Neural cell (in vitro differentiated cells): ENCODE results near the gene YIPF5. TPM values are rescaled to one million over a fixed set of nuclear protein-coding genes. Genes with fewer than 3 reads are reported as not detected.

Experiments
- H2AFZ ChIP-seq: fragments of 200-600, 300-800 bp; sonication (generic), shearing (Covaris generic); 2 replicates; pipeline ENCODE4 v1.6.0; 2014; ENCODE audit warnings: low read depth, mild to moderate bottlenecking, antibody characterized with exemption, low read length, moderate library complexity
- H3F3A ChIP-seq: fragments of 200-600 bp; shearing (Covaris generic); 2 replicates; pipeline ENCODE4 v1.6.1; 2016; ENCODE audit warnings: mild to moderate bottlenecking, moderate library complexity, mixed read lengths, antibody characterized with exemption, low read length; ENCODE audit not compliant: insufficient read depth, poor library complexity, severe bottlenecking
- H3K27ac ChIP-seq: fragments of 200-600, 300-800 bp; sonication (generic), shearing (Covaris generic); 2 replicates; pipeline ENCODE4 v1.5.1; 2014; ENCODE audit warnings: mild to moderate bottlenecking, low read length, moderate library complexity
- H3K27me3 ChIP-seq: fragments of 300-800, 200-600 bp; sonication (generic), shearing (Covaris generic); 2 replicates; pipeline ENCODE4 v1.6.0; 2014; ENCODE audit warnings: mild to moderate bottlenecking, low read depth, low read length, moderate library complexity; ENCODE audit not compliant: insufficient read depth
- H3K36me3 ChIP-seq: fragments of 300-800, 200-600 bp; sonication (generic), shearing (Covaris generic); 2 replicates; pipeline ENCODE4 v1.5.1; 2014; ENCODE audit warnings: mild to moderate bottlenecking, antibody characterized with exemption, low read length, moderate library complexity; ENCODE audit not compliant: insufficient read depth
- H3K4me2 ChIP-seq: fragments of 300-800, 200-600 bp; sonication (generic), shearing (Covaris generic); 2 replicates; pipeline ENCODE4 v1.6.0; 2014; ENCODE audit warnings: mild to moderate bottlenecking, low read length
- H3K4me3 ChIP-seq: fragments of 300-800, 200-600 bp; sonication (generic), shearing (Covaris generic); 2 replicates; pipeline ENCODE4 v1.5.1; 2014; ENCODE audit warnings: mild to moderate bottlenecking, low read length, moderate library complexity
- H3K79me2 ChIP-seq: fragments of 200-600 bp; shearing (Covaris generic); replicated peaks from 2 replicates; pipeline ENCODE4 v1.6.0; 2014; ENCODE audit warnings: mild to moderate bottlenecking, low read length, moderate library complexity; ENCODE audit not compliant: insufficient read depth
- H3K9ac ChIP-seq: fragments of 300-800, 200-600 bp; sonication (generic), shearing (Covaris generic); 2 replicates; pipeline ENCODE4 v1.6.1; 2016; ENCODE audit warnings: mild to moderate bottlenecking, low read length, mixed read lengths
- H3K9me2 ChIP-seq: fragments of 200-600 bp; shearing (Covaris generic); 2 replicates; pipeline ENCODE4 v1.6.1; 2016; ENCODE audit warnings: mild to moderate bottlenecking, low read length, mixed read lengths; ENCODE audit not compliant: insufficient read depth
- H3K9me3 ChIP-seq: fragments of 200-600, 300-800 bp; sonication (generic), shearing (Covaris generic); 2 replicates; pipeline ENCODE4 v1.6.1; 2016; ENCODE audit warnings: mild to moderate bottlenecking, mixed run types, low read length, moderate library complexity, mixed read lengths
- H4K20me1 ChIP-seq: fragments of 200-600 bp; shearing (Covaris generic); 2 replicates; pipeline ENCODE4 v1.6.1; 2016; ENCODE audit warnings: mild to moderate bottlenecking, mixed run types; ENCODE audit not compliant: insufficient read depth
- EP300 ChIP-seq: fragments of 450-650 bp; conservative IDR thresholded peaks from 2 replicates; pipeline ENCODE4 v1.6.1; 2014; ENCODE audit warnings: antibody characterized with exemption, mild to moderate bottlenecking, moderate library complexity; ENCODE audit not compliant: poor library complexity, severe bottlenecking
- EZH2 ChIP-seq: fragments of 200-600, 300-800 bp; shearing (Covaris generic), sonication (generic); IDR thresholded peaks from 2 replicates; pipeline ENCODE4 v1.6.1; 2014; ENCODE audit warnings: antibody characterized with exemption, low read length, borderline replicate concordance, mild to moderate bottlenecking; ENCODE audit not compliant: insufficient read depth, poor library complexity, severe bottlenecking
- MXI1 ChIP-seq: fragments of 450-650 bp; conservative IDR thresholded peaks from 2 replicates; pipeline ENCODE4 v1.6.1; 2014; ENCODE audit warnings: antibody characterized with exemption, mild to moderate bottlenecking; ENCODE audit not compliant: poor library complexity, severe bottlenecking
- POLR2AphosphoS5 ChIP-seq: IDR thresholded peaks from 2 replicates; pipeline ENCODE4 v1.6.1; 2012
- RAD21 ChIP-seq: fragments of 450-650 bp; conservative IDR thresholded peaks from 2 replicates; pipeline ENCODE4 v1.6.1; 2014; ENCODE audit warnings: antibody characterized with exemption, mild to moderate bottlenecking, moderate library complexity
- REST ChIP-seq: IDR thresholded peaks from 2 replicates; pipeline ENCODE4 v1.6.1; 2012; ENCODE audit warnings: borderline replicate concordance
- SMC3 ChIP-seq: fragments of 450-650 bp; conservative IDR thresholded peaks from 2 replicates; pipeline ENCODE4 v1.6.1; 2014; ENCODE audit warnings: antibody characterized with exemption, mild to moderate bottlenecking, moderate library complexity; ENCODE audit not compliant: poor library complexity
- TAF1 ChIP-seq: IDR thresholded peaks from 2 replicates; pipeline ENCODE4 v1.6.1; 2012; ENCODE audit warnings: low read depth
- polyA plus RNA-seq: library from polyadenylated mRNA; depleted of rRNA; stranded (reverse); fragments of >200 nt; gene quantifications from 2 replicates; pipeline ENCODE4 v1.2.3, GENCODE V29; 2014
- TF ChIP-seq, protein P1 (sequence below): fragments of 450-650 bp; IDR thresholded peaks from 2 replicates; pipeline ENCODE4 v1.5.1; 2014; ENCODE audit warnings: antibody characterized with exemption, mild to moderate bottlenecking, moderate library complexity; ENCODE audit not compliant: poor library complexity, severe bottlenecking

Gene YIPF5
- polyA plus RNA-seq, 1 donor from 2014 or later, result 59.6 TPM

DNA sequence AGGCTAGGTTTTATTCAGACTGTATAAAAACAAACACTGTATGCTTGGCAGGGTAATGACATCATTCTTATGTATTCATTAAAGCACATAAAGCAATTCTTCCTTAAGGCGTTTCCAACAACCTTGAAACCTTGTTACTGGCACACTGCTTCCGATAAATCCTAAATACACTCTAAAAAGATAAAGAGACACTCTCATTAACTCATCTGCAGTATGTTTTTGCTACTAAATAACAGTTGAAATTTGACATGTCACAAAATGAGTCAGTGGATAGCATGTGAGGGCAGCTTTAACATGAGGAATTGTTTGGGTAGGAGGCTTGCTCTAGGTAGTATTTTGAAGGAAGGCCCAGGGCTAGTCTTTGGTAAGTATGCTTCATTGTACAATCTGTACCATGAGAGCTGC is 13.7 kb downstream of the YIPF5 start:
- no peaks in the 10 kb centered on the region for H3K9me2 ChIP-seq
- H3K79me2 ChIP-seq, result no peaks in the 10 kb centered on the region
- no peaks in the 10 kb centered on the region for H4K20me1 ChIP-seq
- no peak for TF ChIP-seq MXI1
- TF ChIP-seq, protein P1, sequence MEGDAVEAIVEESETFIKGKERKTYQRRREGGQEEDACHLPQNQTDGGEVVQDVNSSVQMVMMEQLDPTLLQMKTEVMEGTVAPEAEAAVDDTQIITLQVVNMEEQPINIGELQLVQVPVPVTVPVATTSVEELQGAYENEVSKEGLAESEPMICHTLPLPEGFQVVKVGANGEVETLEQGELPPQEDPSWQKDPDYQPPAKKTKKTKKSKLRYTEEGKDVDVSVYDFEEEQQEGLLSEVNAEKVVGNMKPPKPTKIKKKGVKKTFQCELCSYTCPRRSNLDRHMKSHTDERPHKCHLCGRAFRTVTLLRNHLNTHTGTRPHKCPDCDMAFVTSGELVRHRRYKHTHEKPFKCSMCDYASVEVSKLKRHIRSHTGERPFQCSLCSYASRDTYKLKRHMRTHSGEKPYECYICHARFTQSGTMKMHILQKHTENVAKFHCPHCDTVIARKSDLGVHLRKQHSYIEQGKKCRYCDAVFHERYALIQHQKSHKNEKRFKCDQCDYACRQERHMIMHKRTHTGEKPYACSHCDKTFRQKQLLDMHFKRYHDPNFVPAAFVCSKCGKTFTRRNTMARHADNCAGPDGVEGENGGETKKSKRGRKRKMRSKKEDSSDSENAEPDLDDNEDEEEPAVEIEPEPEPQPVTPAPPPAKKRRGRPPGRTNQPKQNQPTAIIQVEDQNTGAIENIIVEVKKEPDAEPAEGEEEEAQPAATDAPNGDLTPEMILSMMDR, result no peak
- TF ChIP-seq RAD21, result no peak
- no peak for TF ChIP-seq EZH2
- no peak for TF ChIP-seq REST
- no peak for TF ChIP-seq POLR2AphosphoS5
- TF ChIP-seq EP300, result no peak
- no peak for TF ChIP-seq TAF1
- no peak for TF ChIP-seq SMC3
- no peaks in the 10 kb centered on the region for H3K9me3 ChIP-seq
- H3K9ac ChIP-seq, result no peak overlapping the region
- H2AFZ ChIP-seq, result no peak overlapping the region
- H3K36me3 ChIP-seq, result peaks cover 4% of the 10 kb centered on the region
- no peak overlapping the region for H3K4me2 ChIP-seq
- no peak overlapping the region for H3K4me3 ChIP-seq
- H3K27me3 ChIP-seq, result no peaks in the 10 kb centered on the region
- H3K27ac ChIP-seq, result no peak overlapping the region
- H3F3A ChIP-seq, result no peaks in the 10 kb centered on the region

DNA sequence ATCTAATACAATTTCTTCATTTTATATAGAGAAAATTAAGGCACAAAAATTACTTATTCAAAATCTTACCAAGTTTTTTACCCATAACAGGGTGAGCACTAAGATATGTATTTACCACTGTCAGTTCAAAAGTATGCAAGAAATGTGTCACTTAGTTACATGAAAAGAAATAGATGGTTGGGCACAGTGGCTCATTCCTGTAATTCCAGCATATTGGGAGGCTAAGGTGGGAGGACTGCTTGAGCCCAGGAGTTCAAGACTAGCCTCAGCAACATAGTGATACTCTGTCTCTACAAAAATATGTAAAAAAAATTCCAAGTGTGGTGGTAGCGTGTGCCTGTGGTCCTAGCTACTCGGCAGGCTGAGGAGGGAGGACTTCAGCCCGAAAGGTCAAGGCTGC is 19.4 kb downstream of the YIPF5 start:
- Histone ChIP-seq H3K27ac (no peak overlapping the region), H3K4me2 (no peak overlapping the region), H3K9ac (no peak overlapping the region), H3K9me3 (no peaks in the 10 kb centered on the region), H3K79me2 (no peaks in the 10 kb centered on the region), H3K4me3 (no peak overlapping the region), H3K27me3 (no peaks in the 10 kb centered on the region), H3K9me2 (no peaks in the 10 kb centered on the region), H4K20me1 (no peaks in the 10 kb centered on the region), H3K36me3 (no peaks in the 10 kb centered on the region), H3F3A (no peaks in the 10 kb centered on the region), H2AFZ (no peak overlapping the region)
- TF ChIP-seq TAF1, result no peak
- no peak for TF ChIP-seq RAD21
- TF ChIP-seq SMC3, result no peak
- no peak for TF ChIP-seq EZH2
- TF ChIP-seq EP300, result no peak
- no peak for TF ChIP-seq POLR2AphosphoS5
- TF ChIP-seq MXI1, result no peak
- TF ChIP-seq, protein P1, result no peak
- no peak for TF ChIP-seq REST
